ENCODE results near the gene TUBGCP4. TPM values are rescaled to one million over a fixed set of nuclear protein-coding genes. Genes with fewer than 3 reads are reported as not detected.
"Not testable (repeated sequence)": the region's sequence is repeated elsewhere in the genome, so short reads cannot be mapped to it uniquely, and the experiment has no call there.

TUBGCP4 gene
- total RNA-seq, 5 donors from 2014 or later (not counting 1 experiment from before 2014, with no cell fraction given), result 10.4 to 24.3 (median 21.3) TPM

GRCh38 chr15:43376017-43376705 lies 5.3 kb downstream of the TUBGCP4 start:
- Mint-ChIP-seq H3K27ac (no peak overlapping the region), H3K9me3 (no peaks in the 10 kb centered on the region), H3K4me3 (no peak overlapping the region), H3K36me3 (peaks cover 28% of the 10 kb centered on the region), H3K4me1 (peaks cover 27 to 39% (median 29%) of the 10 kb centered on the region in 3 donors), H3K27me3 (no peaks in the 10 kb centered on the region)
- ChIA-PET POLR2A (no interaction called here), CTCF (interaction anchor here (0.5 to 1.2 kb wide), 7 partner anchors 14 to 1170 kb away, joined by 3 to 8 read pairs (median 3); partner anchors contain the start of gene TP53BP1 (in 1 of the 2))
- 82% methylated on average over 4 of the region's 13 CpGs for WGBS (ENCODE audit: insufficient coverage)
- DNase-seq (peak in 20 of 35 experiments; percentile 4 to 60 (median 20)), ATAC-seq (replicated peaks in 1 of 4) (peak in 3 of 4 experiments; percentile 50 to 71 (median 57))
- H3K4me3 ChIP-seq (ENCODE audit: control insufficient read depth in 1 of 2, extremely low read depth in 1 of 2, low read length in 1 of 2), result no peak overlapping the region
- H3K4me1 ChIP-seq (ENCODE audit: control insufficient read depth in 1 of 2, extremely low read depth in 1 of 2, insufficient read depth in 2 of 2, low read length in 2 of 2), result peaks cover 11 to 13% of the 10 kb centered on the region in 2 experiments
- no peaks in the 10 kb centered on the region for H3K27me3 ChIP-seq (replicated peaks in 1 of 2; ENCODE audit: control insufficient read depth in 2 of 2, extremely low read depth in 1 of 2, insufficient read depth in 2 of 2, low read length in 1 of 2)
- H3K27ac ChIP-seq (ENCODE audit: low read length), result no peak overlapping the region
- no peaks in the 10 kb centered on the region for H3K9me3 ChIP-seq
- H3K36me3 ChIP-seq (ENCODE audit: control insufficient read depth in 2 of 2, extremely low read depth in 1 of 2, insufficient read depth in 1 of 2, low read length in 1 of 2), result peaks cover 4 to 20% of the 10 kb centered on the region in 2 donors

GRCh38 chr15:43378601-43379000 lies 7.7 kb downstream of the TUBGCP4 start:
- peaks cover 7 to 40% of the 10 kb centered on the region in 2 donors for H3K36me3 ChIP-seq (ENCODE audit: control insufficient read depth in 2 of 2, extremely low read depth in 1 of 2, insufficient read depth in 1 of 2, low read length in 1 of 2)
- H3K4me1 ChIP-seq (ENCODE audit: control insufficient read depth in 1 of 2, extremely low read depth in 1 of 2, insufficient read depth in 2 of 2, low read length in 2 of 2), result no peaks in the 10 kb centered on the region
- no peak overlapping the region for H3K27ac ChIP-seq (ENCODE audit: low read length)
- H3K4me3 Mint-ChIP-seq, result no peak overlapping the region
- H3K27me3 ChIP-seq (replicated peaks in 1 of 2; ENCODE audit: control insufficient read depth in 2 of 2, extremely low read depth in 1 of 2, insufficient read depth in 2 of 2, low read length in 1 of 2), result no peaks in the 10 kb centered on the region
- H3K27ac Mint-ChIP-seq, result no peak overlapping the region
- ChIA-PET POLR2A (no interaction called here), CTCF (no interaction called here)
- no peak overlapping the region for H3K4me3 ChIP-seq (ENCODE audit: control insufficient read depth in 1 of 2, extremely low read depth in 1 of 2, low read length in 1 of 2)
- no peak for ATAC-seq (replicated peaks in 1 of 4)
- no peaks in the 10 kb centered on the region for H3K27me3 Mint-ChIP-seq
- no peaks in the 10 kb centered on the region for H3K9me3 ChIP-seq
- H3K36me3 Mint-ChIP-seq, result peaks cover 42% of the 10 kb centered on the region
- peaks cover 9 to 22% (median 9%) of the 10 kb centered on the region in 3 donors for H3K4me1 Mint-ChIP-seq
- no peak for DNase-seq
- H3K9me3 Mint-ChIP-seq, result no peaks in the 10 kb centered on the region

- CTCF ChIA-PET, result interaction anchor here in 1 of 2 donors (0.5 kb wide), 1 partner anchor 1677 kb away, joined by 5 read pairs; no protein-coding TSS in a partner anchor
- no peak for DNase-seq
- H3K27ac ChIP-seq (ENCODE audit: low read length), result no peak overlapping the region
- no peak for ATAC-seq (replicated peaks in 1 of 4)
- H3K36me3 ChIP-seq (ENCODE audit: control insufficient read depth in 2 of 2, extremely low read depth in 1 of 2, insufficient read depth in 1 of 2, low read length in 1 of 2), result peaks cover 7 to 68% of the 10 kb centered on the region in 2 donors
- no peaks in the 10 kb centered on the region for H3K4me1 ChIP-seq (ENCODE audit: control insufficient read depth in 1 of 2, extremely low read depth in 1 of 2, insufficient read depth in 2 of 2, low read length in 2 of 2)
- no peaks in the 10 kb centered on the region for H3K27me3 Mint-ChIP-seq
- POLR2A ChIA-PET, result interaction anchor here in 1 of 2 donors (0.7 kb wide), 1 partner anchor 76 kb away, joined by 4 read pairs; no protein-coding TSS in a partner anchor
- H3K4me3 Mint-ChIP-seq, result no peak overlapping the region
- H3K27me3 ChIP-seq (replicated peaks in 1 of 2; ENCODE audit: control insufficient read depth in 2 of 2, extremely low read depth in 1 of 2, insufficient read depth in 2 of 2, low read length in 1 of 2), result no peaks in the 10 kb centered on the region
- no peaks in the 10 kb centered on the region for H3K9me3 Mint-ChIP-seq
- H3K4me1 Mint-ChIP-seq, result peaks cover 0 to 7% (median 0%) of the 10 kb centered on the region in 3 donors
- no peaks in the 10 kb centered on the region for H3K9me3 ChIP-seq
- no peak overlapping the region for H3K27ac Mint-ChIP-seq
- no CpG with 5 or more reads among the region's 4 CpGs for WGBS (ENCODE audit: insufficient coverage)
- H3K36me3 Mint-ChIP-seq, result peaks cover 69% of the 10 kb centered on the region
- H3K4me3 ChIP-seq (ENCODE audit: control insufficient read depth in 1 of 2, extremely low read depth in 1 of 2, low read length in 1 of 2), result no peak overlapping the region
These were observed 11.4 kb downstream of the TUBGCP4 start for GRCh38 chr15:43382310-43382709.

- Histone ChIP-seq H3K27ac (ENCODE audit: low read length) (no peak overlapping the region), H3K9me3 (no peaks in the 10 kb centered on the region), H3K36me3 (ENCODE audit: control insufficient read depth in 2 of 2, extremely low read depth in 1 of 2, insufficient read depth in 1 of 2, low read length in 1 of 2) (peaks cover 7 to 73% of the 10 kb centered on the region in 2 donors), H3K27me3 (replicated peaks in 1 of 2; ENCODE audit: control insufficient read depth in 2 of 2, extremely low read depth in 1 of 2, insufficient read depth in 2 of 2, low read length in 1 of 2) (no peaks in the 10 kb centered on the region), H3K4me3 (ENCODE audit: control insufficient read depth in 1 of 2, extremely low read depth in 1 of 2, low read length in 1 of 2) (no peak overlapping the region), H3K4me1 (ENCODE audit: control insufficient read depth in 1 of 2, extremely low read depth in 1 of 2, insufficient read depth in 2 of 2, low read length in 2 of 2) (no peaks in the 10 kb centered on the region)
- ChIA-PET CTCF (no interaction called here), POLR2A (interaction anchor here in 1 of 2 donors (0.5 kb wide), 1 partner anchor 274 kb away, joined by 6 read pairs; no protein-coding TSS in a partner anchor)
- H3K9me3 Mint-ChIP-seq, result no peaks in the 10 kb centered on the region
- 70% methylated on average over 2 of the region's 2 CpGs for WGBS (ENCODE audit: insufficient coverage)
- DNase-seq, result no peak
- H3K27me3 Mint-ChIP-seq, result no peaks in the 10 kb centered on the region
- H3K4me3 Mint-ChIP-seq, result no peak overlapping the region
- ATAC-seq (replicated peaks in 1 of 4), result no peak
- H3K36me3 Mint-ChIP-seq, result peaks cover 63% of the 10 kb centered on the region
- peaks cover 0 to 1% (median 0%) of the 10 kb centered on the region in 3 donors for H3K4me1 Mint-ChIP-seq
- no peak overlapping the region for H3K27ac Mint-ChIP-seq
These were observed 12.2 kb downstream of the TUBGCP4 start for GRCh38 chr15:43383070-43383469.

- Mint-ChIP-seq H3K4me1 (no peaks in the 10 kb centered on the region), H3K27ac (no peak overlapping the region), H3K9me3 (peaks cover 0 to 3% (median 0%) of the 10 kb centered on the region in 3 donors), H3K36me3 (peaks cover 43% of the 10 kb centered on the region), H3K4me3 (no peak overlapping the region), H3K27me3 (no peaks in the 10 kb centered on the region)
- ATAC-seq (replicated peaks in 1 of 4), result no peak
- no peak for DNase-seq
- WGBS (ENCODE audit: insufficient coverage), result 98% methylated on average over 6 of the region's 8 CpGs
- Histone ChIP-seq H3K4me3 (ENCODE audit: control insufficient read depth in 1 of 2, extremely low read depth in 1 of 2, low read length in 1 of 2) (no peak overlapping the region), H3K4me1 (ENCODE audit: control insufficient read depth in 1 of 2, extremely low read depth in 1 of 2, insufficient read depth in 2 of 2, low read length in 2 of 2) (no peaks in the 10 kb centered on the region), H3K27me3 (replicated peaks in 1 of 2; ENCODE audit: control insufficient read depth in 2 of 2, extremely low read depth in 1 of 2, insufficient read depth in 2 of 2, low read length in 1 of 2) (no peaks in the 10 kb centered on the region), H3K9me3 (no peaks in the 10 kb centered on the region), H3K27ac (ENCODE audit: low read length) (no peak overlapping the region), H3K36me3 (ENCODE audit: control insufficient read depth in 2 of 2, extremely low read depth in 1 of 2, insufficient read depth in 1 of 2, low read length in 1 of 2) (peaks cover 2 to 36% of the 10 kb centered on the region in 2 donors)
- ChIA-PET POLR2A (no interaction called here), CTCF (interaction anchor here in 1 of 2 donors (0.6 to 1.2 kb wide), 4 partner anchors 15 to 1461 kb away, joined by 3 to 5 read pairs (median 4); partner anchors contain the start of genes TUBGCP4 and ZSCAN29)
These were observed 19.8 kb downstream of the TUBGCP4 start for GRCh38 chr15:43390723-43391122.

- POLR2A ChIA-PET; H3K27ac Mint-ChIP-seq; H3K4me3 Mint-ChIP-seq; H3K9me3 ChIP-seq; H3K4me1 ChIP-seq (ENCODE audit: control insufficient read depth in 1 of 2, extremely low read depth in 1 of 2, insufficient read depth in 2 of 2, low read length in 2 of 2); H3K4me3 ChIP-seq (ENCODE audit: control insufficient read depth in 1 of 2, extremely low read depth in 1 of 2, low read length in 1 of 2); DNase-seq; CTCF ChIA-PET; H3K27me3 ChIP-seq (replicated peaks in 1 of 2; ENCODE audit: control insufficient read depth in 2 of 2, extremely low read depth in 1 of 2, insufficient read depth in 2 of 2, low read length in 1 of 2); H3K4me1 Mint-ChIP-seq; H3K9me3 Mint-ChIP-seq; H3K27me3 Mint-ChIP-seq; ATAC-seq (replicated peaks in 1 of 4); H3K27ac ChIP-seq (ENCODE audit: low read length): not testable (repeated sequence)
- H3K36me3 ChIP-seq (ENCODE audit: control insufficient read depth in 2 of 2, extremely low read depth in 1 of 2, insufficient read depth in 1 of 2, low read length in 1 of 2), result peaks cover 5 to 45% of the 10 kb centered on the region in 2 donors
- 100% methylated on average over 2 of the region's 6 CpGs for WGBS (ENCODE audit: insufficient coverage)
- peaks cover 53% of the 10 kb centered on the region for H3K36me3 Mint-ChIP-seq
These were observed 22.7 kb downstream of the TUBGCP4 start for GRCh38 chr15:43393592-43393991.
